HL-60 (cell line): ENCODE data around the gene RASSF5.

Experiments
- GABPA ChIP-seq: IDR thresholded peaks from 2 replicates; pipeline ENCODE4 v1.6.1; 2012; ENCODE audit warnings: low read depth
- REST ChIP-seq: IDR thresholded peaks from 2 replicates; pipeline ENCODE4 v1.6.1; 2012; ENCODE audit warnings: low read depth; ENCODE audit not compliant: insufficient replicate concordance
- SPI1 ChIP-seq: IDR thresholded peaks from 2 replicates; pipeline ENCODE4 v1.6.1; 2012; ENCODE audit warnings: low read depth, mild to moderate bottlenecking, borderline replicate concordance
- TF ChIP-seq, protein P1 (sequence below): IDR thresholded peaks from one replicate; pipeline ENCODE4 v1.5.1; 2011; ENCODE audit warnings: low read length, control low read depth, inconsistent platforms; ENCODE audit not compliant: insufficient read depth

- TF ChIP-seq, protein P1, sequence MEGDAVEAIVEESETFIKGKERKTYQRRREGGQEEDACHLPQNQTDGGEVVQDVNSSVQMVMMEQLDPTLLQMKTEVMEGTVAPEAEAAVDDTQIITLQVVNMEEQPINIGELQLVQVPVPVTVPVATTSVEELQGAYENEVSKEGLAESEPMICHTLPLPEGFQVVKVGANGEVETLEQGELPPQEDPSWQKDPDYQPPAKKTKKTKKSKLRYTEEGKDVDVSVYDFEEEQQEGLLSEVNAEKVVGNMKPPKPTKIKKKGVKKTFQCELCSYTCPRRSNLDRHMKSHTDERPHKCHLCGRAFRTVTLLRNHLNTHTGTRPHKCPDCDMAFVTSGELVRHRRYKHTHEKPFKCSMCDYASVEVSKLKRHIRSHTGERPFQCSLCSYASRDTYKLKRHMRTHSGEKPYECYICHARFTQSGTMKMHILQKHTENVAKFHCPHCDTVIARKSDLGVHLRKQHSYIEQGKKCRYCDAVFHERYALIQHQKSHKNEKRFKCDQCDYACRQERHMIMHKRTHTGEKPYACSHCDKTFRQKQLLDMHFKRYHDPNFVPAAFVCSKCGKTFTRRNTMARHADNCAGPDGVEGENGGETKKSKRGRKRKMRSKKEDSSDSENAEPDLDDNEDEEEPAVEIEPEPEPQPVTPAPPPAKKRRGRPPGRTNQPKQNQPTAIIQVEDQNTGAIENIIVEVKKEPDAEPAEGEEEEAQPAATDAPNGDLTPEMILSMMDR = no peak
- TF ChIP-seq GABPA (no peak), SPI1 (no peak), REST (no peak)
Measured at GRCh38 chr1:206550446-206550845, 43.1 kb downstream of the RASSF5 start.
